Hepatocyte (in vitro differentiated cells): ENCODE measurements around the gene OCA2. TPM values are rescaled to one million over a fixed set of nuclear protein-coding genes. Genes with fewer than 3 reads are reported as not detected.
A peak's percentile ranks its signal among the peaks of the same experiment; 100 is the strongest.

Experiments
- DNase-seq: peaks from one replicate; pipeline ENCODE4 v3.0.0-alpha.2; 2016; ENCODE audit warnings: low spot score
- H2AFZ ChIP-seq: fragments of 200-600 bp; sonication (generic); 2 replicates; pipeline ENCODE4 v1.6.0; 2016; ENCODE audit warnings: antibody characterized with exemption, mild to moderate bottlenecking
- H3K27ac ChIP-seq: fragments of 200-600 bp; sonication (generic); 2 replicates; pipeline ENCODE4 v1.5.1; 2016; ENCODE audit warnings: mild to moderate bottlenecking
- H3K27me3 ChIP-seq: fragments of 200-600 bp; sonication (generic); 2 replicates; pipeline ENCODE4 v1.6.1; 2016
- H3K36me3 ChIP-seq: fragments of 200-600 bp; sonication (generic); replicated peaks from 2 replicates; pipeline ENCODE4 v1.5.1; 2016; ENCODE audit warnings: low read depth; ENCODE audit not compliant: insufficient read depth
- H3K4me1 ChIP-seq: fragments of 200-600 bp; sonication (generic); 2 replicates; pipeline ENCODE4 v1.5.1; 2016; ENCODE audit warnings: mild to moderate bottlenecking, moderate library complexity; ENCODE audit not compliant: insufficient read depth
- H3K4me2 ChIP-seq: fragments of 200-600 bp; sonication (generic); 2 replicates; pipeline ENCODE4 v1.6.0; 2016
- H3K4me3 ChIP-seq: fragments of 200-600 bp; sonication (generic); 2 replicates; pipeline ENCODE4 v1.5.1; 2016; ENCODE audit warnings: mild to moderate bottlenecking
- H3K79me2 ChIP-seq: fragments of 200-600 bp; sonication (generic); 2 replicates; pipeline ENCODE4 v1.6.0; 2017; ENCODE audit warnings: mild to moderate bottlenecking
- H3K9me2 ChIP-seq: fragments of 200-600 bp; sonication (generic); replicated peaks from 2 replicates; pipeline ENCODE4 v1.6.0; 2017; ENCODE audit warnings: mild to moderate bottlenecking; ENCODE audit not compliant: insufficient read depth
- H3K9me3 ChIP-seq: fragments of 200-600 bp; sonication (generic); 2 replicates; pipeline ENCODE4 v1.5.1; 2016; ENCODE audit warnings: low read depth, mild to moderate bottlenecking
- H4K20me1 ChIP-seq: fragments of 200-600 bp; sonication (generic); 2 replicates; pipeline ENCODE4 v1.6.0; 2016; ENCODE audit warnings: mild to moderate bottlenecking; ENCODE audit not compliant: insufficient read depth, poor library complexity, severe bottlenecking
- CTCF ChIP-seq: fragments of 200-600 bp; sonication (generic); IDR thresholded peaks from 2 replicates; pipeline ENCODE4 v1.5.1; 2016; ENCODE audit warnings: antibody characterized with exemption, mild to moderate bottlenecking; ENCODE audit not compliant: poor library complexity
- EZH2 ChIP-seq: fragments of 200-600 bp; sonication (generic); IDR thresholded peaks from 2 replicates; pipeline ENCODE4 v1.6.1; 2016; ENCODE audit warnings: antibody characterized with exemption, mild to moderate bottlenecking, borderline replicate concordance
- EZH2phosphoT487 ChIP-seq: fragments of 200-600 bp; sonication (generic); IDR thresholded peaks from one replicate; pipeline ENCODE4 v1.6.1; 2018; ENCODE audit warnings: antibody characterized with exemption, mild to moderate bottlenecking, low read depth, moderate library complexity; ENCODE audit not compliant: unreplicated experiment, severe bottlenecking
- WGBS: methylation state at CpG from one replicate; pipeline ENCODE4 v1.1.6; 2016; ENCODE audit warnings: low lambda C conversion rate; ENCODE audit errors: missing lambda C conversion rate; 5-methylcytosine and 5-hydroxymethylcytosine counted together
- polyA plus RNA-seq: library from polyadenylated mRNA; unstranded; fragments of >200 nt; fragmentation: Nextera tagmentation; extraction: Ambion mirVana; gene quantifications from 2 replicates; pipeline ENCODE4 v1.2.1, GENCODE V29; 2016
- total RNA-seq: library from RNA; depleted of rRNA; stranded (reverse); fragments of >200 nt; gene quantifications from 2 replicates; pipeline ENCODE4 v1.2.3, GENCODE V29; 2014

The OCA2 gene
- total and polyA plus RNA-seq, 2 experiments from 2014 or later, result 25.1 to 27.7 TPM

DNA sequence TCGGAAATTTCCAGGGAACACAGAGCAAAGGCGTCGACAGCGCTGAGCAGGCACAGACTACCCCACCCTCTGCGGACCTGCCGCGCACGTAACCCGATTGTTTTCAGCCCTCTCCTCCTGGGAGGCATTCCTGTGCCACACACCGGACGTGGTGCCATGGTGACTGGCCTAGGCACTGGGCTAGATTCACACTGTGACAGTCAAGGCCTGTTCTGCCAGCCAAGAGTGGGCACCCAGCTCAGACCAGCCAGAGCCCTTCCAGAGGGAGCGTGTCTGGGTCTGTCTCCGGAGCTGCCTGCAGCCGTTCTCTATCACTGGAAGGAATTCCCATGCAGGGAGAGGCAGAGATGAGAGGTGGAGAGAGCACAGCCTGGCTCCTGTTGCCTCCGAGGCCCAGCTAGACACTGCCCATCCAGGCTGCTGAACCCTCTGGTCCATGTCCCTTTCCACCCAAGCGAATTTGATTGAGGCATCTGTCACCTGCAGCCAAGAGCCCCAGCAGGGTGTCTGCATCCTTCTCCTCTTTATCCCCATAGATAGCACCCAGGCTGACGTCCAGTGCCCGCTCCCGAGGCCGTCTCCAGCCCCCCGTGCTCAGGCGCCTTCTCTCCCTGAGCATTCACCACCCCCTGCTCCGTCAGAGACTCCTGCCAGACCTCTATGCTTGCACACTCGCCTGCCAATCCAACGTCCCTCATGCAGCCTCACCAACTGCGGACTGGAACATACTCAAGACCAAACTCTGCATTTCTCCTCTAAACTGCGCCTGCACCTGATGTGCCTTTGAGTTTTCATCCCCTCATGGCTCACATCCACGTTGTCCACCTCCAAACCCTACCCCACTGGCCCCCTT, 267.5 kb downstream of the OCA2 start:
- Histone ChIP-seq H3K9me3 (no peaks in the 10 kb centered on the region), H3K27me3 (no peaks in the 10 kb centered on the region), H3K9me2 (no peaks in the 10 kb centered on the region), H3K4me1 (no peaks in the 10 kb centered on the region), H3K4me2 (no peak overlapping the region), H3K4me3 (no peak overlapping the region), H3K27ac (no peak overlapping the region), H4K20me1 (no peaks in the 10 kb centered on the region), H3K79me2 (no peaks in the 10 kb centered on the region), H3K36me3 (no peaks in the 10 kb centered on the region), H2AFZ (no peak overlapping the region)
- no peak for DNase-seq
- no peak for TF ChIP-seq EZH2
- no peak for TF ChIP-seq EZH2phosphoT487
- TF ChIP-seq CTCF, result no peak
- 92% methylated on average over 28 of the region's 28 CpGs for WGBS

- H3K4me2 ChIP-seq, result no peak overlapping the region
- no peaks in the 10 kb centered on the region for H3K4me1 ChIP-seq
- no peaks in the 10 kb centered on the region for H3K79me2 ChIP-seq
- H3K27ac ChIP-seq, result no peak overlapping the region
- H3K36me3 ChIP-seq, result no peaks in the 10 kb centered on the region
- no peak for DNase-seq
- H3K9me2 ChIP-seq, result no peaks in the 10 kb centered on the region
- H3K9me3 ChIP-seq, result no peaks in the 10 kb centered on the region
- no peak overlapping the region for H3K4me3 ChIP-seq
- TF ChIP-seq CTCF (no peak), EZH2phosphoT487 (no peak), EZH2 (no peak)
- no peak overlapping the region for H2AFZ ChIP-seq
- no peaks in the 10 kb centered on the region for H4K20me1 ChIP-seq
- no peaks in the 10 kb centered on the region for H3K27me3 ChIP-seq
- WGBS, result 87% methylated on average over 10 of the region's 10 CpGs
These were observed 270.4 kb downstream of the OCA2 start for GRCh38 chr15:27828746-27829145.

GRCh38 chr15:27826902-27827714, 272.0 kb downstream of the OCA2 start:
- TF ChIP-seq EZH2phosphoT487 (no peak), CTCF (no peak), EZH2 (no peak)
- Histone ChIP-seq H3K9me2 (no peaks in the 10 kb centered on the region), H2AFZ (no peak overlapping the region), H4K20me1 (no peaks in the 10 kb centered on the region), H3K4me3 (no peak overlapping the region), H3K4me1 (no peaks in the 10 kb centered on the region), H3K36me3 (no peaks in the 10 kb centered on the region), H3K79me2 (no peaks in the 10 kb centered on the region), H3K27me3 (no peaks in the 10 kb centered on the region), H3K4me2 (peak overlapping the region; percentile 62), H3K27ac (no peak overlapping the region), H3K9me3 (no peaks in the 10 kb centered on the region)
- 42% methylated on average over 15 of the region's 15 CpGs for WGBS
- no peak for DNase-seq
